ENCODE results near the gene EDEM1.
"Not testable (repeated sequence)": the region's sequence is repeated elsewhere in the genome, so short reads cannot be mapped to it uniquely, and the experiment has no call there.

EDEM1 gene

GRCh38 chr3:5179036-5179435, 8.5 kb upstream of the EDEM1 start:
- not testable (repeated sequence) for DNase-seq

- no peak for DNase-seq
These were observed 5.9 kb upstream of the EDEM1 start for GRCh38 chr3:5181469-5182141.

- DNase-seq = not testable (repeated sequence)
These were observed 3.8 kb upstream of the EDEM1 start for GRCh38 chr3:5183714-5184113.

- DNase-seq = no peak
These were observed 3.0 kb upstream of the EDEM1 start for GRCh38 chr3:5184499-5184898.

GRCh38 chr3:5185093-5185673, 2.3 kb upstream of the EDEM1 start:
- no peak for DNase-seq

- DNase-seq = no peak
These were observed 1.2 kb upstream of the EDEM1 start for GRCh38 chr3:5186089-5186857.

GRCh38 chr3:5186858-5187155, 700 bp upstream of the EDEM1 start:
- DNase-seq = no peak

GRCh38 chr3:5187920-5188418, 462 bp downstream of the EDEM1 start:
- peak; percentile 20 to 43 (median 33) for DNase-seq

GRCh38 chr3:5188419-5189221, 1.1 kb downstream of the EDEM1 start:
- peak in 2 of 4 experiments; percentile 32 to 34 for DNase-seq

- no peak for DNase-seq
These were observed 2.8 kb downstream of the EDEM1 start for GRCh38 chr3:5190147-5190791.

- no peak for DNase-seq
These were observed 4.2 kb downstream of the EDEM1 start for GRCh38 chr3:5191555-5192304.

- DNase-seq = no peak
These were observed 5.3 kb downstream of the EDEM1 start for GRCh38 chr3:5192571-5193365.

GRCh38 chr3:5194341-5194740, 6.8 kb downstream of the EDEM1 start:
- no peak for DNase-seq

GRCh38 chr3:5194801-5195509, 7.4 kb downstream of the EDEM1 start:
- DNase-seq = no peak

GRCh38 chr3:5195605-5196004, 8.1 kb downstream of the EDEM1 start:
- no peak for DNase-seq

GRCh38 chr3:5197022-5197421, 9.5 kb downstream of the EDEM1 start:
- no peak for DNase-seq

GRCh38 chr3:5197470-5198312, 10.2 kb downstream of the EDEM1 start:
- no peak for DNase-seq

- DNase-seq = no peak
These were observed 10.8 kb downstream of the EDEM1 start for GRCh38 chr3:5198313-5198677.

- DNase-seq = no peak
These were observed 11.7 kb downstream of the EDEM1 start for GRCh38 chr3:5198986-5199731.
